ENCODE data around the gene CSN1S1.

DNA sequence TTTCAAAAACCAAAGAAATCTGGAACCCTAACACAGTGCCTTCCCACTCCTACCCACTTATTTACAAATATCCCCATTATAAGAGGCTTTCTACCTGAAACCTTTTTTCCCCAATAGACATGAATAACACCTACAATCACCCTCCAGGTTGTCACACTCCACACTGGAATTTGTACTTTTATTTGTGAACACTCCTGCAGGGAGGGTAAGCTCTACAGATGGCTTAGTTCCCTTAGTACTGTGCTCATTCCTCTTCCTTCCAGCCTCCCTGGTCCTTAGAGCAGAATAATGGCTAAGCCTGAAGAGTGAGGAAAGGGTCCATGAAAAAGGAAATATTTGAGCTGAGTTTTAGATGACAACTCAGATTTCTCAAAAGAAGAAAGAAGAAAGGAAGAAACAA lies 48.7 kb upstream of the CSN1S1 start:
- TF ChIP-seq SPI1 (IDR thresholded peaks at IDR 0.05; ENCODE audit: low read depth, low read length) (no peak), POLR2AphosphoS5 (IDR thresholded peaks at IDR 0.05; ENCODE audit: low read depth, low read length) (no peak)

All from GM12891 (cell line).